Measurements from ENCODE around the gene HHAT. TPM values are rescaled to one million over a fixed set of nuclear protein-coding genes. Genes with fewer than 3 reads are reported as not detected.

The HHAT gene
- total RNA-seq, 1 donor from 2014 or later = 11.8 TPM

DNA sequence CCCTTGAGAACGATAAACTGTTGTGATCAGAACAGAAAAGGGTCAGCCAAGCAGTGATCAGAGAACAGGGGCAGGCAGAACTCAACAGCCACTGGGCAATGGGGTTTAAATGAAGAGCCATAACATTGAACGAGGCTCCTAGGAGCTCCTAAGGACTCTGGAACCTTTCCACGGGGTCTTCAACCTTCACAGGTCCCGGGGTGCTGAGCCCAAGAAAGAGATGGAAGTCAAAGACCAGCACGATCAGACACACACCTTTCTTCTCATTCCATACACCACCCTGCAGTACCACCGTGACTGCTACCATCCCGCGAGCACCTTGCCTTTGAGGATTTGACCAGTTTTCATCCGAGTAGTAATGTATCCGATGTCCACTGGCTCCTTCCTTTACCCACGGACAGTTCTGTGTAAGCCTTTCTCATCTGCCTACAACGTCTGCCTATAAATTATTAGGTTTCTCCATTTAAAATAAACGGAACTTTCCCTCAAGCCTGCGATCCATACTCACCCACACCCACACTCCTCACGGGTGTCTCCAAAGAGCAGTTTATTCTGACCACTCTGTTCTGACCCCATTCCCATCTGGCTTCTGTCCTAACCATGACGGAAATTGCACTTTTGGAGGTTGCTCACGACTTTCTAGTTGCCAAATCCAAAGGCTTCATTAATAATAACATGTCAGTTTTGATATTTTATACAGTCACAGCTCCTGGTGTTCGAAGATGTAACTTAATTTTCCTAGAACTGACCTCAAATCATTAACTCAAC lies 16.8 kb upstream of the HHAT start:
- H3K9me3 ChIP-seq = no peaks in the 10 kb centered on the region
- TF ChIP-seq, protein P1, sequence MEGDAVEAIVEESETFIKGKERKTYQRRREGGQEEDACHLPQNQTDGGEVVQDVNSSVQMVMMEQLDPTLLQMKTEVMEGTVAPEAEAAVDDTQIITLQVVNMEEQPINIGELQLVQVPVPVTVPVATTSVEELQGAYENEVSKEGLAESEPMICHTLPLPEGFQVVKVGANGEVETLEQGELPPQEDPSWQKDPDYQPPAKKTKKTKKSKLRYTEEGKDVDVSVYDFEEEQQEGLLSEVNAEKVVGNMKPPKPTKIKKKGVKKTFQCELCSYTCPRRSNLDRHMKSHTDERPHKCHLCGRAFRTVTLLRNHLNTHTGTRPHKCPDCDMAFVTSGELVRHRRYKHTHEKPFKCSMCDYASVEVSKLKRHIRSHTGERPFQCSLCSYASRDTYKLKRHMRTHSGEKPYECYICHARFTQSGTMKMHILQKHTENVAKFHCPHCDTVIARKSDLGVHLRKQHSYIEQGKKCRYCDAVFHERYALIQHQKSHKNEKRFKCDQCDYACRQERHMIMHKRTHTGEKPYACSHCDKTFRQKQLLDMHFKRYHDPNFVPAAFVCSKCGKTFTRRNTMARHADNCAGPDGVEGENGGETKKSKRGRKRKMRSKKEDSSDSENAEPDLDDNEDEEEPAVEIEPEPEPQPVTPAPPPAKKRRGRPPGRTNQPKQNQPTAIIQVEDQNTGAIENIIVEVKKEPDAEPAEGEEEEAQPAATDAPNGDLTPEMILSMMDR (IDR thresholded peaks at IDR 0.05) = no peak
- TF ChIP-seq POLR2A (IDR thresholded peaks at IDR 0.05) (no peak), POLR2AphosphoS5 (IDR thresholded peaks at IDR 0.05; ENCODE audit: insufficient read depth in 1 of 2, low read depth in 1 of 2) (no peak)
- no peaks in the 10 kb centered on the region for H3K36me3 ChIP-seq
- no peaks in the 10 kb centered on the region for H3K27me3 ChIP-seq
- intact Hi-C loops (cut with DNase I) = loop anchor here (2.0 kb wide), 1 partner anchor 169 kb away; no protein-coding TSS in a partner anchor
- H3K4me1 ChIP-seq = peaks cover 21% of the 10 kb centered on the region
- H3K27ac ChIP-seq = peak overlapping the region; percentile 68
- peak overlapping the region; percentile 35 to 46 for H3K4me3 ChIP-seq
- DNase-seq (ENCODE audit: extremely low spot score in 2 of 2) = peak; percentile 52 to 83

DNA sequence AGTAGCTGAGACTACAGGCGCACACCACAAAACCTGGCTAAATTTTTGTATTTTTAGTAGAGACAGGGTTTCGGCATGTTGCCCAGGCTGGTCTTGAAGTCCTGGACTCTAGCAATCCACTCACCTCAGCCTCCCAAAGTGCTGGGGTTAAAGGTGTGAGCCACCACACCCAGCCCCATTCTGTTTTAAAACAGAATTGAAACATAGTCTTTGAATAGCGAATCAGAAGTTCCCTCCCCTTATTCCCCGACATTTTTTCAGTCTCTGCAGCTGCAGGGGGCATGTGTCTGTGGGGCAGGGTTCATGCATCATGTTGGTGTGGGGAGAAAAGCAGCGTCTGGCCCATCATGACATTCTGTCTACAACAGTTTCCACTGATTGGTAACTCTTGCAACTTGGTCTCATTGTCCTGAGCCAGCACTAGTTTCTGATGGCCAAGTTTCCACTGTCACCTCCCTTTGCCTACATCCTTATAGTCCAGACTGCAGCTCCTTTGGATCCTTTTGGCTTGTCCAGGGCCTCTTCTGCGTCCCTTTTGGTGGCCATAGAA lies 15.6 kb upstream of the HHAT start:
- TF ChIP-seq POLR2A (IDR thresholded peaks at IDR 0.05) (no peak), POLR2AphosphoS5 (IDR thresholded peaks at IDR 0.05; ENCODE audit: insufficient read depth in 1 of 2, low read depth in 1 of 2) (no peak)
- TF ChIP-seq, protein P1 (IDR thresholded peaks at IDR 0.05) = no peak
- Histone ChIP-seq H3K36me3 (no peaks in the 10 kb centered on the region), H3K4me3 (no peak overlapping the region), H3K4me1 (peaks cover 21% of the 10 kb centered on the region), H3K9me3 (no peaks in the 10 kb centered on the region), H3K27me3 (no peaks in the 10 kb centered on the region), H3K27ac (no peak overlapping the region)
- DNase-seq (ENCODE audit: extremely low spot score in 2 of 2) = peak; percentile 60 to 79
- intact Hi-C loops (cut with DNase I) = no loop called here

DNA sequence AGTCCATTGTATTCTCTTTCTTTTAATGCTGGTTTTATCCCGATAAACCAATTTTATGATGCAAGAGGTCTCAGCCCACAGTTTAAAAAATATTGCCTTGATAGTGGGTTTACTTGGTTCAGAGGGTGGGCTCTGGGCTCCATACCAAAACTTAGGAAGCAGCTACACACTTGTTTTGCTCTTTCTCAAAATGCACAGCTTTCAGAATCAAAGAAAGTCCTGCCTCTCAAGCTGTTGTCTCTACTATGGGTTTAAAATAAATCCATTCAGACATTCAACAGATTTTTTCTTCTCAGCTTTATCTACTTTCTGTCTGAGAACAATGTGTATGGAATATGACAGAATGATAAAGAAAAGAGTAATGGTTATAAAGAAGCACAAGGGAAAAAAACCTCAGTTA lies 14.8 kb upstream of the HHAT start:
- no peak overlapping the region for H3K4me3 ChIP-seq
- H3K36me3 ChIP-seq = no peaks in the 10 kb centered on the region
- no peak overlapping the region for H3K27ac ChIP-seq
- H3K9me3 ChIP-seq = no peaks in the 10 kb centered on the region
- intact Hi-C loops (cut with DNase I) = no loop called here
- DNase-seq (ENCODE audit: extremely low spot score in 2 of 2) = no peak
- no peak for TF ChIP-seq POLR2AphosphoS5 (IDR thresholded peaks at IDR 0.05; ENCODE audit: insufficient read depth in 1 of 2, low read depth in 1 of 2)
- TF ChIP-seq, protein P1 (IDR thresholded peaks at IDR 0.05) = no peak
- TF ChIP-seq POLR2A (IDR thresholded peaks at IDR 0.05) = no peak
- H3K4me1 ChIP-seq = peaks cover 21% of the 10 kb centered on the region
- no peaks in the 10 kb centered on the region for H3K27me3 ChIP-seq

DNA sequence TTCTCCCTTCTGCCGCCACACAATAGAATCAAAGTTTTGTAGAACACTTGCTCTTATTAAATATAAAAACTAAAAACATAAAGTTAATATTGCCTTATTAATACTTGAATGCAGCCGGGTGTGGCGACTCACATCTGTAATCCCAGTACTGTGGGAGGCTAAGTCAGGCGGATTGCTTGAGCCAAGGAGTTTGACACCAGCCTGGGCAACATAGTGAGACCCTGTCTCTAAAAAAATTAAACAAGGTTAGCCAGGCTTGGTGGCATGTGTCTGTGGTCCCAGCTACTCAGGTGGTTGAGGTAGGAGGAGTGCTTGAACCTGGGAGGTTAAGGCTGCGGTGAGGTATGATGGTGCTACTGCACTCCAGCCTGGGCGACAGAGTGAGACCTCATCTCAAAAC lies 13.2 kb upstream of the HHAT start:
- Histone ChIP-seq H3K4me3 (no peak overlapping the region), H3K27ac (no peak overlapping the region), H3K9me3 (no peaks in the 10 kb centered on the region), H3K27me3 (no peaks in the 10 kb centered on the region), H3K36me3 (no peaks in the 10 kb centered on the region), H3K4me1 (peaks cover 14% of the 10 kb centered on the region)
- TF ChIP-seq POLR2AphosphoS5 (IDR thresholded peaks at IDR 0.05; ENCODE audit: insufficient read depth in 1 of 2, low read depth in 1 of 2) (no peak), POLR2A (IDR thresholded peaks at IDR 0.05) (no peak)
- TF ChIP-seq, protein P1 (IDR thresholded peaks at IDR 0.05) = no peak
- intact Hi-C loops (cut with DNase I) = no loop called here
- peak in 1 of 2 donors; percentile 67 for DNase-seq (ENCODE audit: extremely low spot score in 2 of 2)

DNA sequence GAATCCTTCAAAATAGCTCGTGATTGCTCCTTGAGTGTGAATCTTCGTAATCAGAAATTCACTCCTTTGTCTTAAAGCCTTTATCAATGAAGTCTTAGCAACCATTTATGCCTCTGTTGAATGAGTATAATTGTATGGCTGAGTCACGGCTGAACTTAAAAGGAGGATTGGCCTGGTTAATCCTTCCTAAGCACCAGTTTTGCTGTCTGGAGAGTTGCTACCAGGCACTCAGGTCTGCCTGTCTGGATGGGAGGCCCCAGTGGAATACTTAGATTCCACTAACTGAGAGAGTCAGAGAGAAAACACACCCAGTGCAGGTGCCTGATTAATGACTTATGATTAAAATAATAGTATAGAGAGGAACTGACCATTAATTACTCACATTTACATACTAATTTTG lies 7.6 kb upstream of the HHAT start:
- no peak overlapping the region for H3K27ac ChIP-seq
- H3K36me3 ChIP-seq = no peaks in the 10 kb centered on the region

More for the DNA sequence above, 7.6 kb upstream of the HHAT start:
- Histone ChIP-seq H3K9me3 (no peaks in the 10 kb centered on the region), H3K4me3 (no peak overlapping the region), H3K27me3 (no peaks in the 10 kb centered on the region), H3K4me1 (no peaks in the 10 kb centered on the region)
- intact Hi-C loops (cut with DNase I) = no loop called here
- TF ChIP-seq POLR2A (IDR thresholded peaks at IDR 0.05) = no peak
- DNase-seq (ENCODE audit: extremely low spot score in 2 of 2) = peak in 1 of 2 donors; percentile 16

All from vagina (tissue), 2 donors.